ENCODE data around the gene RTF1. TPM values are rescaled to one million over a fixed set of nuclear protein-coding genes. Genes with fewer than 3 reads are reported as not detected.

The RTF1 gene
- polyA plus RNA-seq, 1 donor (not counting 4 experiments of a cell fraction or from before 2014, with no cell fraction given), result 28.5 TPM

DNA sequence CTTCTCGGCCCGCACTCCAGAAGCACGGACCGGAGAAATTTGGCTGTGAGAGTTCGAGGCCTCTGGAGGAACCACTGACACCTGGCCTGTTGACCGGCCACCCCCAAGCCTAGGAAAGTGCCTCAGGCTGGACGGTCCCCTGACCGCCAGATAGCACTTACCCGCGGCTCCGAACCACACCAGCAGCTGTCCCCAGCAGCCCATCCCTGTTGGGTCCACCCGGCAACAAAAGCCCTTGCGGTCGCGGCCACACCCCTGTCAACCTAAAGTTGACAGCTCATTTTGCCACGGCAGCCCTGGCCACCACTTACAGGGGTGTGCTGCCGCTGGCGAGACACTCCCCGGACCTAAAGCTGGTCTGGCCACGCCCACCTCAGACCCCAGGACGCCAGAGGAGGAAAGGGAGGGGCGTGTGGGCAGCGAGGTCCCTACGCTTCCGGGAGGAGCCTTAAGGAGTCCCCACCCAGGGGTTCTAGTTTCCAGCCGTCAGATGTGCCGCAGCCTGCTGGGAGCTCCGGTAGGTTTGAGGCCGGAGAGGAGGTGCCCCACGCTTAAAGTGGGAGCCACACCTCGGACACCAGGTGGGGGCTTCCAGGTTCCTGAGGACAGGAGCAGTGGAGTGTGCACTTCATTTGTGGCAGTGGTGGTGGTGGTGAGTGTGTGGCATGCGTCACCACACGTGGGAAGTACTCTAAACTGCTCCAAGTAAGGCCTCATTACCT lies 96.8 kb downstream of the RTF1 start, which contains the start of gene LTK:
Gene LTK, minus strand, starts transcription at position 322 of the 722 bp plus-strand sequence. Its CDS starts 118 bp downstream, at position 204.
- Histone ChIP-seq H2AFZ (ENCODE audit: control insufficient read depth, low read length) (no peak within 1 kb of the TSS), H3K36me3 (ENCODE audit: control insufficient read depth in 2 of 2, extremely low read depth in 1 of 2, insufficient read depth in 2 of 2, low read length in 2 of 2) (peaks cover 3 to 7% of the 10 kb centered on the region in 2 experiments), H3K4me1 (ENCODE audit: control insufficient read depth, extremely low read depth, insufficient read depth, low read length) (peaks cover 15% of the 10 kb centered on the region), H3K9me1 (ENCODE audit: control insufficient read depth, extremely low read depth, insufficient read depth, low read length) (no peaks in the 10 kb centered on the region), H3K9me3 (ENCODE audit: control insufficient read depth, low read depth, low read length) (no peaks in the 10 kb centered on the region), H3K9ac (ENCODE audit: control insufficient read depth, extremely low read depth, insufficient read depth, low read length) (no peak within 1 kb of the TSS), H4K20me1 (ENCODE audit: control insufficient read depth, extremely low read depth, insufficient read depth, low read length) (peaks cover 2% of the 10 kb centered on the region), H3K27me3 (ENCODE audit: control insufficient read depth, extremely low read depth, insufficient read depth, low read length) (peaks cover 43% of the 10 kb centered on the region), H3K79me2 (ENCODE audit: control insufficient read depth, insufficient read depth, low read length) (no peaks in the 10 kb centered on the region), H3K4me3 (ENCODE audit: control insufficient read depth in 2 of 3, extremely low read depth in 1 of 3, insufficient read depth in 2 of 3, low read depth in 1 of 3, low read length in 3 of 3) (peak within 1 kb of the TSS in 2 of 3 experiments; percentile 25 to 54), H3K4me2 (ENCODE audit: control insufficient read depth, extremely low read depth, insufficient read depth, low read depth, low read length) (peak within 1 kb of the TSS; percentile 54), H3K27ac (ENCODE audit: control insufficient read depth, insufficient read depth, low read length) (no peak within 1 kb of the TSS)
- FAIRE-seq (no peak), DNase-seq (ENCODE audit: low read depth, low spot score) (no peak)
- no peak for TF ChIP-seq EZH2 (IDR thresholded peaks at IDR 0.05; ENCODE audit: low read length)
- dilution Hi-C loops (cut with MboI; ENCODE audit: extremely low pct_ligation_motif_present, low sequenced_read_pairs), result no loop called here

DNA sequence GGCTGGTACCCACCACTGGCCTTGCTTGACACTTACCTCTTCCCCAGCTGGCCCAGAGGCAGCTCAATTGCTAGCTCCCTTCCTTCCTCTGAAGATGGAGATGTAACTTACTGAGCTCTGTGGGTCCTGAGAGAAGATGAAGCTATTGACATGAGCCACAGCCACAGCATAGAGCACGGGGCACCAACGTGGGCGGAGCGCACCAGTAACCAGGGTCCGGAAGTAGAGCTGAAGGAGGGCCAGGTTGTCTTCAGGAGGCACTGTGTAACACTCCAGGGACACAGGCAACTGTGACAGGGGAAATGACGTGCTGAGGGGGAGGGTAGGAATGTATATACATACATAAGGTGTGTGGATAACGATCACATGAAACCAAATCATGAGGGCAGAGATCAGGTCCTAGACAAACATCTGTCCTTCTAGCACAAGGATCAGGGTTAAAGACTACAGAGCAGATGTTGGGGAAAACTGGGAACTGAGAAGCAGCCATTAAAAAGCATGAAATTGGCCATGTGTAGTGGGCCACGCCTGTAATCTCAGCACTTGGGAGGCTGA lies 101.1 kb downstream of the RTF1 start:
- H3K9ac ChIP-seq (ENCODE audit: control insufficient read depth, extremely low read depth, insufficient read depth, low read length), result no peak overlapping the region
- H3K4me1 ChIP-seq (ENCODE audit: control insufficient read depth, extremely low read depth, insufficient read depth, low read length), result peaks cover 8% of the 10 kb centered on the region
- H3K27ac ChIP-seq (ENCODE audit: control insufficient read depth, insufficient read depth, low read length), result no peak overlapping the region
- H4K20me1 ChIP-seq (ENCODE audit: control insufficient read depth, extremely low read depth, insufficient read depth, low read length), result no peaks in the 10 kb centered on the region
- no peak for DNase-seq (ENCODE audit: low read depth, low spot score)
- H3K9me1 ChIP-seq (ENCODE audit: control insufficient read depth, extremely low read depth, insufficient read depth, low read length), result no peaks in the 10 kb centered on the region
- dilution Hi-C loops (cut with MboI; ENCODE audit: extremely low pct_ligation_motif_present, low sequenced_read_pairs), result no loop called here
- no peak for FAIRE-seq
- no peak overlapping the region for H3K4me3 ChIP-seq (ENCODE audit: control insufficient read depth in 2 of 3, extremely low read depth in 1 of 3, insufficient read depth in 2 of 3, low read depth in 1 of 3, low read length in 3 of 3)
- TF ChIP-seq, protein P1, sequence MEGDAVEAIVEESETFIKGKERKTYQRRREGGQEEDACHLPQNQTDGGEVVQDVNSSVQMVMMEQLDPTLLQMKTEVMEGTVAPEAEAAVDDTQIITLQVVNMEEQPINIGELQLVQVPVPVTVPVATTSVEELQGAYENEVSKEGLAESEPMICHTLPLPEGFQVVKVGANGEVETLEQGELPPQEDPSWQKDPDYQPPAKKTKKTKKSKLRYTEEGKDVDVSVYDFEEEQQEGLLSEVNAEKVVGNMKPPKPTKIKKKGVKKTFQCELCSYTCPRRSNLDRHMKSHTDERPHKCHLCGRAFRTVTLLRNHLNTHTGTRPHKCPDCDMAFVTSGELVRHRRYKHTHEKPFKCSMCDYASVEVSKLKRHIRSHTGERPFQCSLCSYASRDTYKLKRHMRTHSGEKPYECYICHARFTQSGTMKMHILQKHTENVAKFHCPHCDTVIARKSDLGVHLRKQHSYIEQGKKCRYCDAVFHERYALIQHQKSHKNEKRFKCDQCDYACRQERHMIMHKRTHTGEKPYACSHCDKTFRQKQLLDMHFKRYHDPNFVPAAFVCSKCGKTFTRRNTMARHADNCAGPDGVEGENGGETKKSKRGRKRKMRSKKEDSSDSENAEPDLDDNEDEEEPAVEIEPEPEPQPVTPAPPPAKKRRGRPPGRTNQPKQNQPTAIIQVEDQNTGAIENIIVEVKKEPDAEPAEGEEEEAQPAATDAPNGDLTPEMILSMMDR (optimal IDR thresholded peaks at IDR 0.05 in 1 of 3, IDR thresholded peaks at IDR 0.05 in 1 of 3, conservative IDR thresholded peaks at IDR 0.05 in 1 of 3; ENCODE audit: extremely low read depth in 1 of 3, insufficient read depth in 2 of 3, low read length in 3 of 3), result no peak
- TF ChIP-seq EZH2 (IDR thresholded peaks at IDR 0.05; ENCODE audit: low read length), result no peak
- no peak overlapping the region for H2AFZ ChIP-seq (ENCODE audit: control insufficient read depth, low read length)
- H3K4me2 ChIP-seq (ENCODE audit: control insufficient read depth, extremely low read depth, insufficient read depth, low read depth, low read length), result no peak overlapping the region
- H3K27me3 ChIP-seq (ENCODE audit: control insufficient read depth, extremely low read depth, insufficient read depth, low read length), result peaks cover 8% of the 10 kb centered on the region
- H3K36me3 ChIP-seq (ENCODE audit: control insufficient read depth in 2 of 2, extremely low read depth in 1 of 2, insufficient read depth in 2 of 2, low read length in 2 of 2), result peaks cover 13 to 22% of the 10 kb centered on the region in 2 experiments
- H3K79me2 ChIP-seq (ENCODE audit: control insufficient read depth, insufficient read depth, low read length), result no peaks in the 10 kb centered on the region
- no peaks in the 10 kb centered on the region for H3K9me3 ChIP-seq (ENCODE audit: control insufficient read depth, low read depth, low read length)

All from keratinocyte (primary cell).